HepG2 (cell line): ENCODE results near the gene RASL12. TPM values are rescaled to one million over a fixed set of nuclear protein-coding genes. Genes with fewer than 3 reads are reported as not detected.

Experiments
- ARNT2 ChIP-seq: sonication (generic); formaldehyde crosslinking; IDR thresholded peaks from 2 replicates; pipeline ENCODE4 v1.8.0; 2022; ENCODE audit warnings: mild to moderate bottlenecking, low read depth, missing genetic modification reagents, moderate library complexity
- CEBPB ChIP-seq: IDR thresholded peaks from 2 replicates; pipeline ENCODE4 v1.6.1; 2011; ENCODE audit warnings: low read depth, low read length, improper control_type of control experiment, borderline replicate concordance
- CREM ChIP-seq, 2 experiments: sonication (generic) in 1 of 2; formaldehyde crosslinking in 1 of 2; IDR thresholded peaks; 2 replicates each; pipeline versions ENCODE4 v1.4.0 to v1.6.1; 2016 to 2020; ENCODE audit warnings: antibody characterized with exemption in 1 of 2, mild to moderate bottlenecking in 1 of 2, missing genetic modification reagents in 1 of 2
- FOXK2 ChIP-seq: fragments of 450-650 bp; IDR thresholded peaks from 2 replicates; pipeline ENCODE4 v1.6.1; 2016
- JUND ChIP-seq: sonication (generic); formaldehyde crosslinking; IDR thresholded peaks from 2 replicates; pipeline ENCODE4 v1.8.0; 2022; ENCODE audit warnings: mild to moderate bottlenecking, missing genetic modification reagents
- KAT8 ChIP-seq: IDR thresholded peaks from 2 replicates; pipeline ENCODE4 v1.6.1; 2016; ENCODE audit warnings: missing genetic modification reagents, missing compliant biosample characterization
- MED1 ChIP-seq: sonication (generic); formaldehyde crosslinking; IDR thresholded peaks from 2 replicates; pipeline ENCODE4 v1.4.0; 2020; ENCODE audit warnings: missing genetic modification reagents
- MTA3 ChIP-seq: sonication (generic); formaldehyde crosslinking; IDR thresholded peaks from 2 replicates; pipeline ENCODE4 v1.4.0; 2020; ENCODE audit warnings: missing genetic modification reagents
- STAG1 ChIP-seq: sonication (generic); formaldehyde crosslinking; IDR thresholded peaks from 2 replicates; pipeline ENCODE4 v1.4.0; 2020; ENCODE audit warnings: missing genetic modification reagents
- TRIM24 ChIP-seq: sonication (generic); formaldehyde crosslinking; IDR thresholded peaks from 2 replicates; pipeline ENCODE4 v1.8.0; 2022; ENCODE audit warnings: mild to moderate bottlenecking, missing genetic modification reagents
- ZFP82 ChIP-seq: sonication (generic); formaldehyde crosslinking; IDR thresholded peaks from 2 replicates; pipeline ENCODE4 v1.5.1; 2020; ENCODE audit warnings: mild to moderate bottlenecking, missing genetic modification reagents, borderline replicate concordance
- ZFP90 ChIP-seq: sonication (generic); formaldehyde crosslinking; IDR thresholded peaks from 2 replicates; pipeline ENCODE4 v1.8.0; 2022; ENCODE audit warnings: missing genetic modification reagents, mild to moderate bottlenecking, inconsistent platforms, borderline replicate concordance
- ZKSCAN5 ChIP-seq: sonication (generic); formaldehyde crosslinking; IDR thresholded peaks from 2 replicates; pipeline ENCODE4 v1.5.1; 2020; ENCODE audit warnings: mild to moderate bottlenecking, missing genetic modification reagents
- ZNF17 ChIP-seq: sonication (generic); formaldehyde crosslinking; IDR thresholded peaks from 2 replicates; pipeline ENCODE4 v1.5.0; 2020; ENCODE audit warnings: mild to moderate bottlenecking, missing genetic modification reagents
- ZNF616 ChIP-seq: sonication (generic); formaldehyde crosslinking; IDR thresholded peaks from 2 replicates; pipeline ENCODE4 v1.5.0; 2020; ENCODE audit warnings: low read depth, mild to moderate bottlenecking, missing genetic modification reagents
- polyA plus RNA-seq, 8 experiments: library from polyadenylated mRNA; depleted of rRNA in 3 of 8; stranded (reverse) in 7 of 8; unstranded in 1 of 8; fragments of >200 nt; fragmentation: Illumina TruSeq in 4 of 8; extraction: Trizol in 4 of 8; gene quantifications; 2 replicates each; pipeline versions ENCODE4 v1.2.1 to v1.2.3, GENCODE V29; 2011 to 2016; ENCODE audit warnings: low read depth in 4 of 8, missing spikeins in 1 of 8, mixed read lengths in 1 of 8; ENCODE audit not compliant: insufficient read depth in 1 of 8
- total RNA-seq, 5 experiments: library from RNA; depleted of rRNA; stranded (reverse); fragments of >200 nt; fragmentation: Illumina TruSeq; extraction: Trizol; gene quantifications; 2 replicates each; pipeline ENCODE4 v1.2.3, GENCODE V29; 2016; ENCODE audit warnings: low read depth in 1 of 5
- TF ChIP-seq, protein P1 (sequence below): sonication (generic); formaldehyde crosslinking; IDR thresholded peaks from 2 replicates; pipeline ENCODE4 v1.5.0; 2020; ENCODE audit warnings: missing genetic modification reagents
- TF ChIP-seq, protein P2 (sequence below): sonication (generic); formaldehyde crosslinking; IDR thresholded peaks from 2 replicates; pipeline ENCODE4 v1.8.1; 2023; ENCODE audit warnings: mild to moderate bottlenecking, inconsistent platforms, moderate library complexity, missing genetic modification reagents, borderline replicate concordance
- TF ChIP-seq, protein P3 (sequence below): sonication (generic); formaldehyde crosslinking; IDR thresholded peaks from 2 replicates; pipeline ENCODE4 v1.4.0; 2020; ENCODE audit warnings: missing genetic modification reagents
- TF ChIP-seq, protein P4 (sequence below): sonication (generic); formaldehyde crosslinking; IDR thresholded peaks from 2 replicates; pipeline ENCODE4 v1.4.0; 2020; ENCODE audit warnings: missing genetic modification reagents
- TF ChIP-seq, protein P5 (sequence below): sonication (generic); formaldehyde crosslinking; IDR thresholded peaks from 2 replicates; pipeline ENCODE4 v1.8.0; 2022; ENCODE audit warnings: mild to moderate bottlenecking, missing genetic modification reagents, moderate library complexity

Gene RASL12
- total and polyA plus RNA-seq, 2 of the 13 experiments (the other 11 are each of a cell fraction or from before 2014, with no cell fraction given), result 0.16 to 0.55 TPM

DNA sequence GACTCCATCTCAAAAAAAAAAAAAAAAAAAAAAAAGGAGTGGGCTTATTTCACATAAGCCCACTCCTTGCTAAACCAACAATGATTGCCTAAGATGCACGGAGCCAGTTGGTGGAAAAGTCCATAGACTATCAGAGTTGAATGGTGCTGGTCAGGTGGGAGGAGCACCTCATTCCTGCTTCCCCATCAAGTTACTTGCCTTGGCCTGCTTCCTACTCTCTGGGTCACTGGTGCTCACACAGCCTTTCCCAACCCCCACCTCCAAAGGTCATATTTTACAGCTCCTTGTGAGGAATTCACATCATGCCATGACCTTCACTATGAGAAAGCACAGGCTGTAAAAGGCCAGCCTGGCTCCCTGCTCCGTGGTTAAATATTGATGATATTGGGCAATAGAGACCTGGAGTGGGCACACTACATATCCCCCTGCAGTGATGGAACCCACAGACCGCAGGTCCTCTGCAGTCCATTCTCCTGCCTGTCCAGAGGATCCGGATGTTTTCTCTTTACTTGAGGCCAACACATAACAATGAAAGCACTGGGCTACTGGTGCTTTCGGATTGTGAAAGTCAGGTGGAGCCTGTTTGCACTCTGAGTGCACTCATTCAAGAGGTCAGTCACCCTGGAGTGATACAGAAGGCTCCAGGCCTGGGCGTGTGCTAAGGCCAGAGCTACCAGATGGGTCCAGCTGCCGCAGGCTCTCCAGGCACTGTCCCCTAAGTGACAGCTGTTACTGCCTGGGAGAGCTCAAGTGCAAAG lies 22.9 kb downstream of the RASL12 start, which contains the start of gene SLC51B (continued):
- TF ChIP-seq CEBPB, result peak; percentile 92
- TF ChIP-seq, protein P1, sequence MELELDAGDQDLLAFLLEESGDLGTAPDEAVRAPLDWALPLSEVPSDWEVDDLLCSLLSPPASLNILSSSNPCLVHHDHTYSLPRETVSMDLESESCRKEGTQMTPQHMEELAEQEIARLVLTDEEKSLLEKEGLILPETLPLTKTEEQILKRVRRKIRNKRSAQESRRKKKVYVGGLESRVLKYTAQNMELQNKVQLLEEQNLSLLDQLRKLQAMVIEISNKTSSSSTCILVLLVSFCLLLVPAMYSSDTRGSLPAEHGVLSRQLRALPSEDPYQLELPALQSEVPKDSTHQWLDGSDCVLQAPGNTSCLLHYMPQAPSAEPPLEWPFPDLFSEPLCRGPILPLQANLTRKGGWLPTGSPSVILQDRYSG (CRISPR knock-in tag), result no peak
- no peak for TF ChIP-seq ZNF616
- TF ChIP-seq, protein P2, sequence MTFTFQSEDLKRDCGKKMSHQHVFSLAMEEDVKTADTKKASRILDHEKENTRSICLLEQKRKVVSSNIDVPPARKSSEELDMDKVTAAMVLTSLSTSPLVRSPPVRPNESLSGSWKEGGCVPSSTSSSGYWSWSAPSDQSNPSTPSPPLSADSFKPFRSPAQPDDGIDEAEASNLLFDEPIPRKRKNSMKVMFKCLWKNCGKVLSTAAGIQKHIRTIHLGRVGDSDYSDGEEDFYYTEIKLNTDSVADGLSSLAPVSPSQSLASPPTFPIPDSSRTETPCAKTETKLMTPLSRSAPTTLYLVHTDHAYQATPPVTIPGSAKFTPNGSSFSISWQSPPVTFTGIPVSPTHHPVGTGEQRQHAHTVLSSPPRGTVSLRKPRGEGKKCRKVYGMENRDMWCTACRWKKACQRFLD, result no peak
- TF ChIP-seq STAG1 (CRISPR knock-in tag), result no peak
- TF ChIP-seq JUND, result peak; percentile 17; the same call in 1 of the 2 replicates
- TF ChIP-seq ZFP90, result no peak
- TF ChIP-seq ZKSCAN5, result no peak
- TF ChIP-seq ZNF17 (CRISPR knock-in tag), result no peak
- TF ChIP-seq CREM (IDR thresholded peaks at IDR 0.05), result peak; percentile 69; the same call in 1 of the 2 replicates
- no peak for TF ChIP-seq CREM (CRISPR knock-in tag; IDR thresholded peaks at IDR 0.05)
- peak; percentile 93 for TF ChIP-seq MED1 (CRISPR knock-in tag)
- TF ChIP-seq, protein P3, sequence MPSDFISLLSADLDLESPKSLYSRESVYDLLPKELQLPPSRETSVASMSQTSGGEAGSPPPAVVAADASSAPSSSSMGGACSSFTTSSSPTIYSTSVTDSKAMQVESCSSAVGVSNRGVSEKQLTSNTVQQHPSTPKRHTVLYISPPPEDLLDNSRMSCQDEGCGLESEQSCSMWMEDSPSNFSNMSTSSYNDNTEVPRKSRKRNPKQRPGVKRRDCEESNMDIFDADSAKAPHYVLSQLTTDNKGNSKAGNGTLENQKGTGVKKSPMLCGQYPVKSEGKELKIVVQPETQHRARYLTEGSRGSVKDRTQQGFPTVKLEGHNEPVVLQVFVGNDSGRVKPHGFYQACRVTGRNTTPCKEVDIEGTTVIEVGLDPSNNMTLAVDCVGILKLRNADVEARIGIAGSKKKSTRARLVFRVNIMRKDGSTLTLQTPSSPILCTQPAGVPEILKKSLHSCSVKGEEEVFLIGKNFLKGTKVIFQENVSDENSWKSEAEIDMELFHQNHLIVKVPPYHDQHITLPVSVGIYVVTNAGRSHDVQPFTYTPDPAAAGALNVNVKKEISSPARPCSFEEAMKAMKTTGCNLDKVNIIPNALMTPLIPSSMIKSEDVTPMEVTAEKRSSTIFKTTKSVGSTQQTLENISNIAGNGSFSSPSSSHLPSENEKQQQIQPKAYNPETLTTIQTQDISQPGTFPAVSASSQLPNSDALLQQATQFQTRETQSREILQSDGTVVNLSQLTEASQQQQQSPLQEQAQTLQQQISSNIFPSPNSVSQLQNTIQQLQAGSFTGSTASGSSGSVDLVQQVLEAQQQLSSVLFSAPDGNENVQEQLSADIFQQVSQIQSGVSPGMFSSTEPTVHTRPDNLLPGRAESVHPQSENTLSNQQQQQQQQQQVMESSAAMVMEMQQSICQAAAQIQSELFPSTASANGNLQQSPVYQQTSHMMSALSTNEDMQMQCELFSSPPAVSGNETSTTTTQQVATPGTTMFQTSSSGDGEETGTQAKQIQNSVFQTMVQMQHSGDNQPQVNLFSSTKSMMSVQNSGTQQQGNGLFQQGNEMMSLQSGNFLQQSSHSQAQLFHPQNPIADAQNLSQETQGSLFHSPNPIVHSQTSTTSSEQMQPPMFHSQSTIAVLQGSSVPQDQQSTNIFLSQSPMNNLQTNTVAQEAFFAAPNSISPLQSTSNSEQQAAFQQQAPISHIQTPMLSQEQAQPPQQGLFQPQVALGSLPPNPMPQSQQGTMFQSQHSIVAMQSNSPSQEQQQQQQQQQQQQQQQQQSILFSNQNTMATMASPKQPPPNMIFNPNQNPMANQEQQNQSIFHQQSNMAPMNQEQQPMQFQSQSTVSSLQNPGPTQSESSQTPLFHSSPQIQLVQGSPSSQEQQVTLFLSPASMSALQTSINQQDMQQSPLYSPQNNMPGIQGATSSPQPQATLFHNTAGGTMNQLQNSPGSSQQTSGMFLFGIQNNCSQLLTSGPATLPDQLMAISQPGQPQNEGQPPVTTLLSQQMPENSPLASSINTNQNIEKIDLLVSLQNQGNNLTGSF, result no peak
- no peak for TF ChIP-seq ZFP82
- no peak for TF ChIP-seq MTA3 (CRISPR knock-in tag)
- no peak for TF ChIP-seq ARNT2 (CRISPR knock-in tag)
- TF ChIP-seq, protein P4, sequence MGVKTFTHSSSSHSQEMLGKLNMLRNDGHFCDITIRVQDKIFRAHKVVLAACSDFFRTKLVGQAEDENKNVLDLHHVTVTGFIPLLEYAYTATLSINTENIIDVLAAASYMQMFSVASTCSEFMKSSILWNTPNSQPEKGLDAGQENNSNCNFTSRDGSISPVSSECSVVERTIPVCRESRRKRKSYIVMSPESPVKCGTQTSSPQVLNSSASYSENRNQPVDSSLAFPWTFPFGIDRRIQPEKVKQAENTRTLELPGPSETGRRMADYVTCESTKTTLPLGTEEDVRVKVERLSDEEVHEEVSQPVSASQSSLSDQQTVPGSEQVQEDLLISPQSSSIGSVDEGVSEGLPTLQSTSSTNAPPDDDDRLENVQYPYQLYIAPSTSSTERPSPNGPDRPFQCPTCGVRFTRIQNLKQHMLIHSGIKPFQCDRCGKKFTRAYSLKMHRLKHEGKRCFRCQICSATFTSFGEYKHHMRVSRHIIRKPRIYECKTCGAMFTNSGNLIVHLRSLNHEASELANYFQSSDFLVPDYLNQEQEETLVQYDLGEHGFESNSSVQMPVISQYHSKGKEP (CRISPR knock-in tag), result no peak
- 0 out of 2 replicates have a peak, but pooled peaks have one; percentile 58 for TF ChIP-seq TRIM24
- TF ChIP-seq FOXK2, result peak; percentile 71; the same call in 1 of the 2 replicates
- TF ChIP-seq KAT8 (CRISPR knock-in tag), result peak; percentile 63
- TF ChIP-seq, protein P5, sequence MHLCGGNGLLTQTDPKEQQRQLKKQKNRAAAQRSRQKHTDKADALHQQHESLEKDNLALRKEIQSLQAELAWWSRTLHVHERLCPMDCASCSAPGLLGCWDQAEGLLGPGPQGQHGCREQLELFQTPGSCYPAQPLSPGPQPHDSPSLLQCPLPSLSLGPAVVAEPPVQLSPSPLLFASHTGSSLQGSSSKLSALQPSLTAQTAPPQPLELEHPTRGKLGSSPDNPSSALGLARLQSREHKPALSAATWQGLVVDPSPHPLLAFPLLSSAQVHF (CRISPR knock-in tag), result no peak
